C4-2B (cell line): Measurements from ENCODE around the gene NRP1.

Source experiments
- H3K27ac ChIP-seq: fragments of 450-650 bp; 2 replicates; pipeline ENCODE4 v1.5.1; 2017
- ZFX ChIP-seq: fragments of 450-650 bp; IDR thresholded peaks from 2 replicates; pipeline ENCODE4 v1.6.1; 2017
- TF ChIP-seq, protein P1 (sequence below): fragments of 450-650 bp; conservative IDR thresholded peaks from 2 replicates; pipeline ENCODE4 v1.5.1; 2017; ENCODE audit warnings: mild to moderate bottlenecking

The NRP1 gene

GRCh38 chr10:33150146-33150545, 184.3 kb downstream of the NRP1 start:
- no peak overlapping the region for H3K27ac ChIP-seq
- TF ChIP-seq, protein P1, sequence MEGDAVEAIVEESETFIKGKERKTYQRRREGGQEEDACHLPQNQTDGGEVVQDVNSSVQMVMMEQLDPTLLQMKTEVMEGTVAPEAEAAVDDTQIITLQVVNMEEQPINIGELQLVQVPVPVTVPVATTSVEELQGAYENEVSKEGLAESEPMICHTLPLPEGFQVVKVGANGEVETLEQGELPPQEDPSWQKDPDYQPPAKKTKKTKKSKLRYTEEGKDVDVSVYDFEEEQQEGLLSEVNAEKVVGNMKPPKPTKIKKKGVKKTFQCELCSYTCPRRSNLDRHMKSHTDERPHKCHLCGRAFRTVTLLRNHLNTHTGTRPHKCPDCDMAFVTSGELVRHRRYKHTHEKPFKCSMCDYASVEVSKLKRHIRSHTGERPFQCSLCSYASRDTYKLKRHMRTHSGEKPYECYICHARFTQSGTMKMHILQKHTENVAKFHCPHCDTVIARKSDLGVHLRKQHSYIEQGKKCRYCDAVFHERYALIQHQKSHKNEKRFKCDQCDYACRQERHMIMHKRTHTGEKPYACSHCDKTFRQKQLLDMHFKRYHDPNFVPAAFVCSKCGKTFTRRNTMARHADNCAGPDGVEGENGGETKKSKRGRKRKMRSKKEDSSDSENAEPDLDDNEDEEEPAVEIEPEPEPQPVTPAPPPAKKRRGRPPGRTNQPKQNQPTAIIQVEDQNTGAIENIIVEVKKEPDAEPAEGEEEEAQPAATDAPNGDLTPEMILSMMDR = no peak
- no peak for TF ChIP-seq ZFX

DNA sequence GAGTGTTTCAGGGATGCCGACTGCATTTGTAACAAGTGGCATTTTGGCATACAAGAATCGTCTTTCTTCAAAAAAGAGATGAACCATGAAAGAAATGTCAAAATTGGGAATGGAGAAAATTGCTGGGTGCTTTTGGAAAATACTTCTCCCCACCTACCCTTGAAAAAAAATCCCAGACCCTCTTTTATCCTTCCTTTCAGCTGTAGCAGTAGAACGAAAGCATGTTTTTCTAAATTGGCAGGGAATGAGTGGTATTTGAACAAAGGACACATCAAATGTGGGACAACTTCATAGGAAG, 187.5 kb downstream of the NRP1 start:
- H3K27ac ChIP-seq = no peak overlapping the region
- TF ChIP-seq, protein P1 = no peak
- TF ChIP-seq ZFX = no peak

DNA sequence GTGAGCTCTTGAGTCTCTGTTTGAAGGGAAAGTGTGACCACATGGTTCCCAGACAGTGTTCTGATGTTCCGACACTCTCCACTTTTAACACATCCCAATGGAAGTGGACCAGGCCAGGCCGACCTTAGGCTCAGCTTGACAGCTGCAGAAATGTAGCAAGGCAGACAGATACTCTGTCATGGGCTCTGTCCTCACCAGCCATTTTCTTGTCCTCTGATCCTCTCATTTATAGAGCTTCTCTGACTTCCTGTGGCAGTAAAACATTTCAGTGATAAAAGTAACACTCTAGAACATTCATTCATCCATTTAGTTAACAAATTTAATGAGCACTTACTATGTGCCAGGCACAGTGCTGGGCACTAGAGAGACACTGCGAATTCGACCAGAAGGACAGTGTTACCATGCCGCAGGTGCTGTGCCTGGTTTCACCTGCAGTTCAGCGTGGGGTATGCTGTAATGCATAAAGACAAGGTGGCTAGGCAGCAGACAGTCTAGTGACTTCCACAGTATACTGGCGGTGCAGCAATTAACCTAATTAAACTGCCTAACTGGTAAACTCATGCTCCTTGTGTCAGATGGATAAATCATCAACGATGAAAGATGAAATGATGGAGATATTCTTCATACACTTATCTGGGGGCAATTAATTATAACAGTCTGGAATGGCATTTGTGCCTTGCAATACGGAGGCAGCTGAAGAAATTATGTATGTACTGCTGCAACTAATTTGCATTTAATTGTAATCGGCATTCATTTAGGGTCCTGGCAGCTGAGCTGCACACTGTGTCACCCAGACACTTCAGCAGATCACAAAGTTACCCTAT, 188.1 kb downstream of the NRP1 start:
- H3K27ac ChIP-seq = no peak overlapping the region
- no peak for TF ChIP-seq ZFX
- TF ChIP-seq, protein P1 = no peak

- no peak for TF ChIP-seq ZFX
- TF ChIP-seq, protein P1 = no peak
- no peak overlapping the region for H3K27ac ChIP-seq
These were observed 188.8 kb downstream of the NRP1 start for GRCh38 chr10:33145451-33146188.

GRCh38 chr10:33143160-33143728, 191.2 kb downstream of the NRP1 start:
- no peak overlapping the region for H3K27ac ChIP-seq
- no peak for TF ChIP-seq ZFX
- TF ChIP-seq, protein P1 = no peak

GRCh38 chr10:33142295-33142694, 192.2 kb downstream of the NRP1 start:
- TF ChIP-seq, protein P1 = no peak
- TF ChIP-seq ZFX = no peak
- no peak overlapping the region for H3K27ac ChIP-seq

DNA sequence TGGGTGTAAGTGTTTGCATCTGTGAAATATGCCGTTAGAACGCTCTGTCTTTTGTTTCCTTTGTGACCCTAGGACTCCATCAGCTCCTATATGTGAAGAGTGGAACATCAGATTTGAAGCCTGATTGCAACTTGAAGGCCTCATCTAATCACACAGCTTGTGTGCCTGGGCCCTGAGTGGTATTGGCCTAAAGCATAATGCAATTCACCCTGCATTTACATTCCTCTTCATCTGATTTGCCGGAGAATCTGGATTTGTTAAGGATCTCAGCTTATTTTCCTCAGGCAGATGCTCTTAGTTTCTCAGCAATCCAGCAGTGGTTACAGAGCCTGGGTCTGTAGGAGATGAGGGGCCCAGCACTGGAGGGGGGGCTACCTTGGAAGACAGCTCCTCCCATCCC, 193.2 kb downstream of the NRP1 start:
- TF ChIP-seq, protein P1 = no peak
- no peak for TF ChIP-seq ZFX
- no peak overlapping the region for H3K27ac ChIP-seq
